Psoas muscle (tissue), 8 donors: Measurements from ENCODE around the gene ZNHIT2. TPM values are rescaled to one million over a fixed set of nuclear protein-coding genes. Genes with fewer than 3 reads are reported as not detected.
A peak's percentile ranks its signal among the peaks of the same experiment; 100 is the strongest.

Experiments used
- ATAC-seq, 4 donors: fragments of 200-7000 bp; cut with Tn5 transposase; one replicate each; pipeline ENCODE4 v1.9.1; 2020; ENCODE audit warnings: moderate library complexity in 3 of 4, mild to moderate bottlenecking in 2 of 4
- DNase-seq, 2 donors: peaks; one replicate each; pipeline ENCODE4 v3.0.0-alpha.2; 2020
- H3K27ac ChIP-seq: fragments of 200-600 bp; one replicate; pipeline ENCODE4 v1.8.0; 2022
- H3K27me3 ChIP-seq, 3 donors: fragments of 200-600 bp in 1 of 3; one replicate each; pipeline versions ENCODE4 v1.6.1 to v1.8.0; 2013 to 2022; ENCODE audit warnings: low read length in 2 of 3, mild to moderate bottlenecking in 2 of 3, moderate library complexity in 1 of 3; ENCODE audit not compliant: insufficient read depth in 3 of 3
- H3K36me3 ChIP-seq, 2 donors: fragments of 200-600 bp in 1 of 2; one replicate each; pipeline versions ENCODE4 v1.6.1 to v1.8.0; 2013 to 2022; ENCODE audit warnings: low read depth in 1 of 2, mild to moderate bottlenecking in 1 of 2, moderate library complexity in 1 of 2; ENCODE audit not compliant: insufficient read depth in 1 of 2
- H3K4me1 ChIP-seq: fragments of 200-600 bp; one replicate; pipeline ENCODE4 v1.8.0; 2022
- H3K4me3 ChIP-seq: fragments of 200-600 bp; one replicate; pipeline ENCODE4 v1.8.0; 2022; ENCODE audit warnings: mild to moderate bottlenecking
- H3K9me3 ChIP-seq: fragments of 200-600 bp; one replicate; pipeline ENCODE4 v1.8.0; 2022
- WGBS, 3 donors: extraction: QIAGEN DNeasy Blood & Tissue Kit; methylation state at CpG; one replicate each; pipeline versions ENCODE4 v1.1.6 to v1.1.7; 2013; 5-methylcytosine and 5-hydroxymethylcytosine counted together
- intact Hi-C, 2 donors: fragments of 100-400 bp; cut with DNase I; formaldehyde crosslinking; loops; one replicate each; pipeline versions ENCODE4 v1.11.0 to v1.14.2; 2022
- polyA plus RNA-seq, 3 donors: library from polyadenylated mRNA; stranded (reverse); fragments of 200-250 nt; gene quantifications; one replicate each; pipeline ENCODE4 v1.2.3, GENCODE V29; 2013
- total RNA-seq, 4 donors: library from RNA; stranded (reverse); fragmentation: NEBNext Ultra II Directional in 2 of 4; extraction: Animal tissue kit (Norgen Biotek cat#: 25700) in 2 of 4; gene quantifications; one replicate each; pipeline versions ENCODE4 v1.2.1 to v1.2.4, GENCODE V29; 2021 to 2023
- TF ChIP-seq, protein P1 (sequence below): fragments of 200-600 bp; IDR thresholded peaks from one replicate; pipeline ENCODE4 v1.8.0; 2022; ENCODE audit warnings: antibody characterized with exemption
- donor health status: healthy with polysubstance abuse.
- donor health status: DM: no; HTN: no; CAD: no; lungs with moderate emphysema.
- donor health status: Bipolar disorder and iron deficiency.
- donor health status: healthy.
- donor health status: DM: yes; HTN: yes; CAD: no.
- donor health status: DM: no; HTN: no; CAD: no.
- donor health status: DM: no; HTN: no; CAD: no.
- donor health status: DM: yes; HTN: yes; CAD: no.

ZNHIT2 gene
- total and polyA plus RNA-seq, 7 donors = 8.6 to 25.7 (median 16.1) TPM

DNA sequence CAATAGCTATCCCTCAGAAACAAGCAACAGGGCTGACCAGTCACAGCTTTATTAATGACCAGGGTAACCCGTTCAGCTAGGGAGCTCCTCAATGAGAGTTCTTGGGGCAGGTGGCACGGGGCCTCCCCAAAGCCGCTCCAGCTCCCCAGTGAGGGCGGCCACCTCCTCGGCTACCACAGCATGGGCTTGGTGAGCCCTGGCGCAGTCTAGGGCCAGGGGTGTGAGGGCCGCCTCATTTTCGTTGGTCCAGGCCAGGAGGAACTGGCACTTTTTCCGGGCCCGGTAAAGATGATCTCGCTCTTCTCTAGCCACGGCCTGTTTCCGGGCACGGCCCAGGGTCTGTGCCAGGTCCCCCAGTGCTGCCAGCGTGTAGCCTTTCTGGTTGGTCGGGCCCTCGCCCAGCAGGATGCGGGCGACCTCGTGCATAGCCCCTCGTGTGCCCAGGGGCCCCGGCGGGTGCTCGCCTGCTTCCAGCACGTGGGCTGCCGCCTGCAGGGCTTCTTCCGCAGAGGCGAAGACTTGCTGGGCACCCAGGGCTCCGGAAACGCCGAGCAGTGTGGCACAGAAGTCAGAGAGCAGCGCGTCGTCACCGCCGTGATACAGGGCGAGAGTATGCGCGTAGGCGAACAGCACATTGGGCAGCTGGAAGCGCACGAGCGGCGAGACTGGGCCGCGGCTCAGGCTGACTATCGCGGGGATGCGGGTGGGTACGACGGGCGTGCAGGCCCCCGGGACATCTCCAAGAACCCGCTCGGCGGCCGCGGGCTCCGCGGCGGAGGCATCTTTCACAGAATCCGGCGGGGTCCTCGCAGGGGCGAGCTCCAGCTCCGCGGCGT lies 913 bp downstream of the ZNHIT2 start:
- peak; percentile 3 to 22 (median 11) for ATAC-seq
- peak in 1 of 2 donors; percentile 39 for DNase-seq
- WGBS, 3 donors = 13 to 22% (median 15%) methylated on average over 50 to 68 of the region's 68 CpGs
- Histone ChIP-seq H3K27ac (peak overlapping the region; percentile 81), H3K27me3 (no peaks in the 10 kb centered on the region), H3K4me1 (peaks cover 28% of the 10 kb centered on the region), H3K4me3 (peak overlapping the region; percentile 79), H3K9me3 (no peaks in the 10 kb centered on the region), H3K36me3 (peaks cover 10 to 47% of the 10 kb centered on the region in 2 donors)
- TF ChIP-seq, protein P1, sequence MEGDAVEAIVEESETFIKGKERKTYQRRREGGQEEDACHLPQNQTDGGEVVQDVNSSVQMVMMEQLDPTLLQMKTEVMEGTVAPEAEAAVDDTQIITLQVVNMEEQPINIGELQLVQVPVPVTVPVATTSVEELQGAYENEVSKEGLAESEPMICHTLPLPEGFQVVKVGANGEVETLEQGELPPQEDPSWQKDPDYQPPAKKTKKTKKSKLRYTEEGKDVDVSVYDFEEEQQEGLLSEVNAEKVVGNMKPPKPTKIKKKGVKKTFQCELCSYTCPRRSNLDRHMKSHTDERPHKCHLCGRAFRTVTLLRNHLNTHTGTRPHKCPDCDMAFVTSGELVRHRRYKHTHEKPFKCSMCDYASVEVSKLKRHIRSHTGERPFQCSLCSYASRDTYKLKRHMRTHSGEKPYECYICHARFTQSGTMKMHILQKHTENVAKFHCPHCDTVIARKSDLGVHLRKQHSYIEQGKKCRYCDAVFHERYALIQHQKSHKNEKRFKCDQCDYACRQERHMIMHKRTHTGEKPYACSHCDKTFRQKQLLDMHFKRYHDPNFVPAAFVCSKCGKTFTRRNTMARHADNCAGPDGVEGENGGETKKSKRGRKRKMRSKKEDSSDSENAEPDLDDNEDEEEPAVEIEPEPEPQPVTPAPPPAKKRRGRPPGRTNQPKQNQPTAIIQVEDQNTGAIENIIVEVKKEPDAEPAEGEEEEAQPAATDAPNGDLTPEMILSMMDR = no peak
- intact Hi-C loops = loop anchor here in 1 of 2 donors (10.0 kb wide), 1 partner anchor 272 kb away; the partner anchor contains the start of gene CDC42BPG

DNA sequence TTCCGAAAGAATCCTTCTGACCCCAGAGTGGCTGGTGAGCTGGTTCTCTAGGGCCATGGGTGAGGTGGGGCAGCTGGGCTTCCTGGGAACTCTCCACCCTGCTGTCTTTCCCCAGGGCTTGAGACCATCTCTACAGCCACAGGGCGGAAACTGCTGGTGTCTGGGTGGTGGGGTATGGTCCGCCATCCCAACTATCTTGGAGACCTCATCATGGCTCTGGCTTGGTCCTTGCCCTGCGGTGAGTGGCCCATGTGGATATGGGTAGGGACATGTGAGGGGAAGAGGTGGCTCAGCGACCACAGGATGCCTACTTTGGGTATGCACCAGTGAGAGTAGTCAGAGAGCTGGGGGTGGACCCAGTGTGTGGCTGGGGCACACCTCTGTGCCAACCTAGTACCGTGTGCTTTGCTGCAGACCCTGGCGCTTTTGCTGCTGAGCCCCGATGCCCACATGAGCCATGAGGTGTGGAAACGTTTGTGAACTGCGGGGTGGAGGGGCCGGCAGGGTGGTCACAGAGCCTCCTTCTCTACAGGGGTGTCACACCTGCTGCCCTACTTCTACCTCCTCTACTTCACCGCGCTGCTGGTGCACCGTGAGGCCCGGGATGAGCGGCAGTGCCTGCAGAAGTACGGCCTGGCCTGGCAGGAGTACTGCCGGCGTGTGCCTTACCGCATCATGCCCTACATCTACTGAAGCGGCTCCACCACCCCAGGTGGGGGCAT lies 2.0 kb downstream of the ZNHIT2 start:
- no peaks in the 10 kb centered on the region for H3K27me3 ChIP-seq
- 85 to 92% (median 91%) methylated on average over 21 of the region's 21 CpGs for WGBS, 3 donors
- DNase-seq = no peak
- no peak for ATAC-seq
- peaks cover 7 to 39% of the 10 kb centered on the region in 2 donors for H3K36me3 ChIP-seq
- TF ChIP-seq, protein P1 = no peak
- H3K9me3 ChIP-seq = no peaks in the 10 kb centered on the region
- H3K4me1 ChIP-seq = peaks cover 29% of the 10 kb centered on the region
- intact Hi-C loops = loop anchor here in 1 of 2 donors (10.0 kb wide), 1 partner anchor 271 kb away; the partner anchor contains the start of gene CDC42BPG
- H3K27ac ChIP-seq = peak overlapping the region; percentile 81
- H3K4me3 ChIP-seq = peak overlapping the region; percentile 79

DNA sequence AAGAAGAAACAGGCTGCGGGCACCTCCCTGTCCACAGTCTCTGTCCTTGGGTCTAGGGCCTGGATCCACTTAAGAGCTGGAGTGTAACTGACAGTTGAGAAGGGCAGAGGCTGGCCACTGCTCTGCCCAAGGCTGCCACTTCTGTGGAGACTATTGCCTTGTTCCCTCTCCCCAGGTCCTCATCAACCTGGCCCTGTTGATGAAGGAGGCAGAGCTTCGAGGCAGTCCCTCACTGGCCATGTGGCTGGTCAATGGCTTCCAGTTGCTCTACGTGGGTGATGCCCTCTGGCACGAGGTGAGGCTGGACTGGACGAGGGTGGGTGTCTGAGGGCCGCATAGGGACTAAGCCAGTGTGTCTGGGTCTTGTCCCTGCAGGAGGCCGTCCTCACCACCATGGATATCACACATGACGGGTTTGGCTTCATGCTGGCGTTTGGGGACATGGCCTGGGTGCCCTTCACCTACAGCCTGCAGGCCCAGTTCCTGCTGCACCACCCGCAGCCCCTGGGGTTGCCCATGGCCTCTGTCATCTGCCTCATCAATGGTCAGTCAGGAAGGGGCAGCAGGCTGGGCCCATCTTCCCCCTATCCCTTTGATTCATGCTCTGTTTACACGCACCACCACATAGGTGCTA lies 2.8 kb downstream of the ZNHIT2 start:
- intact Hi-C loops = loop anchor here (5.0 to 10.0 kb wide), 2 partner anchors 102 to 270 kb away; partner anchors contain the start of genes ARL2 (in 1 of the 2) and CDC42BPG (in 1 of the 2)
- H3K36me3 ChIP-seq = peaks cover 4 to 33% of the 10 kb centered on the region in 2 donors
- H3K4me1 ChIP-seq = peaks cover 31% of the 10 kb centered on the region
- TF ChIP-seq, protein P1 = no peak
- 73 to 82% (median 81%) methylated on average over 11 of the region's 11 CpGs for WGBS, 3 donors
- no peak overlapping the region for H3K27ac ChIP-seq
- H3K9me3 ChIP-seq = no peaks in the 10 kb centered on the region
- ATAC-seq (no peak), DNase-seq (no peak)
- no peaks in the 10 kb centered on the region for H3K27me3 ChIP-seq
- H3K4me3 ChIP-seq = no peak overlapping the region

DNA sequence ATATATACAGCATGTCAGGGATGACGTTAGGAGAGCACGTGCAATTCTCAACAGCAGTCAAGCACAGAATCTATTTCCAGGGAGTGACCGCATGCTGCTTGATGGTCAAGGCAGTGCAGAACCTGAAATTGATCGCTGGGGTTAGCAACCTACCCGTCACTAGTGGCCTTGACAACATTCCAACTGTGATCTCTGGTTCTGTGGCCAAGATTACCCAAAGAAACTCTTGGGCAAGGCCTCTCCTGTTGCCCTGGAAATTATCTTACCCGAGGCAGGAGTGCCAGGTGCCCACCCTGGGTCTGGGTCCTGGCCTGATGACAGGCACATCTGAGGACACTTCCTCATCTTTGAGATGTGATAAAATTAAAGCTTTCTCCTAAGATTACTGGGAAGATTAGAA lies 3.7 kb downstream of the ZNHIT2 start:
- ATAC-seq (no peak), DNase-seq (no peak)
- Histone ChIP-seq H3K9me3 (no peaks in the 10 kb centered on the region), H3K36me3 (peaks cover 3 to 33% of the 10 kb centered on the region in 2 donors), H3K4me3 (no peak overlapping the region), H3K27me3 (no peaks in the 10 kb centered on the region), H3K27ac (peak overlapping the region; percentile 15), H3K4me1 (peaks cover 31% of the 10 kb centered on the region)
- 62 to 76% (median 71%) methylated on average over 6 of the region's 6 CpGs for WGBS, 3 donors
- intact Hi-C loops = loop anchor here (5.0 to 10.0 kb wide), 2 partner anchors 102 to 269 kb away; partner anchors contain the start of genes ARL2 (in 1 of the 2) and CDC42BPG (in 1 of the 2)
- TF ChIP-seq, protein P1 = no peak
